Stimulated activated CD4-positive, alpha-beta T cell treated with anti-CD3 and anti-CD28 coated beads, Interleukin-4, amount 100 ng/mL, for 4 hours (primary cell): ENCODE measurements around the gene BNIP5.

Experiments
- DNase-seq, 2 experiments: peaks; one replicate each; pipeline ENCODE4 v3.0.0-alpha.2; 2020

BNIP5 gene

DNA sequence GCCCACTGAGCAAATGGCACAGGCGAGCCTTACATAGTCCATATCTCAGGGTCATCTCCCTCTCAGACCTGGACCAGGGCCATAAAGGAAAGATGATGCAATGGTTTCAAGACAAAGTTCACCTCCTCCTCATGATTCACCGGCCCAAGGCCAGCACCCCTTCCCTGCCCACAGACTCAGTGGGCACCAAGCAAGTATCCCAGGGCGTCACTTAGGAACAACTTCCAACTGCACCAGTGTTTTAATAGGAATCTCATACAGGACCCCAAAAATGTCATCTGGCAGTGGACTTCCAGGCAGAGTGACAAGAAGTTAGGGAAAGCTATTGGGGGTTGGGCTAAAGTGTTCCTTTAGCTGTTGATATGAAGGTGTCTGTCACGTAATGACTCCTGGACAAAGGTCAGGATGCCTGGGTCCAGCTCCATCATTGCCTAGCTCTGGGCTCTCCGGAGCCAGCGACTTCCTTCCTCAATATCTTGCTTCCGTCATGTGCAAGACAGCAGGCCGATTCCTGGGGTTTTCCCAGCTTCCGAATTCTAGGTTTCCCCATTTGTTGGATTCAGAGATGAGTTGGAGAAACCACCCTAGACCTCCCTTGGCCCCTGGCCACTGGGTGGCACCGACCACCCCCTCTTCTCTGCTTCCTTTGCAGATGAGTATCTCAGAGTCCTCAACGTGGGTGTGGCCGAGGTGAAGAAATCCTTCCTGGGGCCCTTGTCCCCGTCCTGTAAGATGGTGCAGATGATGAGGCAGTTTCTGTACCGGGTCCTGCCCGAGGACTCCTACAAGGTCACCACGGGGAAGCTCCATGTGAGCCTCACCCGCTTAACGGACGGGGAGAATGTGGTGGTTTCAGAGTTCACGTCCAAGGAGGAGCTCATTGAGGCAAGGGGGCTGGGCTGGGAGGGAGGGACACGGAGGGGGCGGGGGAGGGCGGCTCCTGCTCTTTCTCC is 45.7 kb downstream of the BNIP5 start:
- no peak for DNase-seq

- DNase-seq: no peak
Observed at GRCh38 chr6:36289281-36289878, 47.3 kb downstream of the BNIP5 start.

GRCh38 chr6:36286858-36287257 is 49.8 kb downstream of the BNIP5 start:
- DNase-seq: no peak

GRCh38 chr6:36285797-36286196 is 50.9 kb downstream of the BNIP5 start:
- DNase-seq: no peak

- no peak for DNase-seq
Observed at GRCh38 chr6:36285187-36285671, 51.5 kb downstream of the BNIP5 start.

GRCh38 chr6:36284359-36284758 is 52.3 kb downstream of the BNIP5 start:
- DNase-seq: no peak

GRCh38 chr6:36283608-36284007 is 53.1 kb downstream of the BNIP5 start:
- no peak for DNase-seq

- no peak for DNase-seq
Observed at GRCh38 chr6:36280983-36281382, 55.7 kb downstream of the BNIP5 start.

DNA sequence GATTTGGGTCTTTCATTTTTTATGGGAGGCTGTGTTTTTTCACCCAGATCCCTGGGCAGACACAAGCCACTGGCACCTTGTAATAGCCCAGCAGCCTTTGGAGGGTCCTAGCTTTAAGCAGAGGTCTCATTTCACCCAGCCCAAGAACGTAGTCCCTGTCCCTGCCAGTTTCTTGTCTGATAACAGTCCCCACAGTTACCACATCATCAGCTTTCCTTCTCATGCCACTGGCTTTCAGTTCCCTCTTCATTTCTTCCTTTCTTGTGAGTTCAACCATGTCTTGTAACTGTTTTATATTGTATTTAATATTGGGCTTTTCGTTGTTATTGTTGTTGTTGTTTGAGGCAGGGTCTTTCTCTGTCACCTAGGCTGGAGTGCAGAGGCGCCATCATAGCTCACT is 56.2 kb downstream of the BNIP5 start:
- no peak for DNase-seq

DNA sequence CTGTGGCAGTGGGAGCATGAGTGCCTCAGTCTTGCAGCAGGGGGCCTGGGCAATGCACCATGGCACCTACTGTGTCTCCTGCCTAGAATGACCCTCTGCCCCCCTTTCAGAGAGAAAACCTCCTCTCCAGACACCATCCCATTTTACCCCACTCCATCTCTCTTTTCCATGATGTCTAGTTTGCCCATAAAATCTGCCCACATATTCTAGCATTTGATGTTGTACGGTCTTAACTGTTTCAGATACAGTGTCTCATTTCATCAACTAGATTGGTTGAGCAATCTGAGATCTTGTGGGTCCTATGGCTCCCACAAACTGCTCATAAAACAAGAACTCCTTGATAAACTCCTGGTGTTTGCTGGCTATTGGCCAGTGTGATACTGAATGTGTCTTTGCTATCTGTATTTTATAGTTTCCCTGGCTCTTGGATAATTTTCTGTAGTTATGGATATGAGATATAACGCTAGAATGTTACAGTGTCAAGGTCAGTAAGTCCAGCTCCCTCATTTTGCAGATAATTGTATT is 58.7 kb downstream of the BNIP5 start:
- no peak for DNase-seq

DNA sequence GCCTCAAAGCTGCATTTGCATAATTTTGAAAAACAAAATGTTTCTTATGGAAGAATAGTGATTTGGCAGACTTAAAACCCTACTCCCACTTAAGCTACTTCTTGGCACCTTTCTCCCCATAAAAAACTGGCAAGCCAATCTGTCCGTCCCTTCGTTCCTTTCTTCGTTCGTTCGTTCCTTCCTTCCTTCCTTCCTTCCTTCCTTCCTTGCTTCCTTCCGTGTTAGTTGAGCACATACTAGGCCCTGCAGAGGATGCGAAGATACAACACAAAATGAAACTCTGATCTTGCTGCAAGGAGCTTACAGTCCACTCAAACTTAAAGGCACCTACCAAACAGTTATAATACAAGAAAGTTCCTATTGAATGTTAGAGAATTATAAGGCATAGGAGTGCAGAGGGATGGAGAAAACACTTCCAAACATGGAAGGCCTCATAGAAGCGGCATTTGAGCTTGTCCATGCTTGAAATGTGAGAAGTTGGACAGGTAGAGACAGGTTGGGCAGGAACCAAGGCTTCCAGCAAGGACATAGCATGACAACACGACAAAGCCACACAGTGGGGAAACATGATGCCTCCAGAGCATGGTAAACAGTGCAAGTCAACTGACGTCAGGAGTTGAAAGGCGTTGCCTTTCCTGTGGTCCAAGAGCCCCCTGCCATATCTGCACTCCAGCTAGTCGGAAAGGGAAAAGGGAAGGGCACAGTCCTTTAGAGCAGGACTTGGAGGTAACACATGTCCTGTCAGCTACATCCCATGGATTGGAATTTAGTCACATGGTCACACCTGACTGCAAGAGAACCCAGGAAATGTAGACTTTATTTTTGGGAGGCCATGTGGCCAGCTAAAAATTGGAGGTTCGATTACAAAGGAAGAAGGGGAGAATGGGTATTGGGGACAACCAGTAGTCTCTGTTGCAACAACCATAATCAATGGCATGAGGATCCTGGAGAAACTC is 59.8 kb downstream of the BNIP5 start:
- DNase-seq: no peak

- DNase-seq: no peak
Observed at GRCh38 chr6:36273802-36274514, 62.7 kb downstream of the BNIP5 start.

GRCh38 chr6:36273067-36273466 is 63.6 kb downstream of the BNIP5 start:
- no peak for DNase-seq

GRCh38 chr6:36272234-36272633 is 64.5 kb downstream of the BNIP5 start:
- DNase-seq: no peak

DNA sequence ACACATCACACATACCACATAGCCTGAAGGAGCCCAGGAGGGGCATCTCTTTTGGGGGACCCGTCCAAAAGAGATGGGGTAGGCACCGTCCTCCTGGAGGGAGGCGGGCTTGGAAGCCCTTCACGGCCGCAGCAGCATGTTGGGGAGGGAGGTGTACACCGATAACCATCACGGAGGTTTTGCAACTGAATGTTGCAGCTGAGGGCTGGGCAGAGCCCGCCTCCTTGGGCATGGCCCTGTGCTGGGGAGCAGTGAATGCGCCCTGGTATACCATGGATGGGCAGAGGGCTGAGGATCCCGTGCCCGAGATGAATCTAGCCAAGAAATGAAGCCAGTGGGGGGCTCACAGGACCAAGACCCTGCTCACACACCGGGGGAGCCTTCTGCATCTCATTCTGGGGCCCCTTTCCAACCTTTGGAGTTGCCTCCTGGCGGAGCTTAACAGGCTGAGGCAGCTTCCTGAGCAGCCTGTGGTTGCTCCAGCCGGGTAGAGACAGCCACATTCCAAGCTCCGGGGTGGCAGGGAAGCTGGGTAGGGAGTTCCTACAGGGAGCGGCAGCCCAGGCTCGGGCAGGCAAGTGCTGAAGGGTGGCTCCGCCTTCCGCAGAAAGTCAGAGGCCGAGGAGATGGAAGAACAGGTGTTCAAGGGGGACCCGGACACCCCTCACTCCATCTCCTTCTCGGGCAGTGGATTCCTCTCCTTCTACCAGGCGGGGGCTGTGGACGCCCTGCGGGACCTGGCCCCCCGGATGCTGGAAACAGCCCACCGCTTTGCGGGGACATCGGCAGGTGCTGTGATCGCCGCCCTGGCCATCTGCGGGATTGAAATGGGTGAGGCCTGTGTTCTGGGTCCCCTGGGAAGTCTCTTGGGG is 66.6 kb downstream of the BNIP5 start, which contains the start of gene PNPLA1:
Gene PNPLA1, plus strand, starts transcription at position 227 of the 872 bp plus-strand sequence. Its CDS starts 400 bp downstream, at position 627.
- no peak for DNase-seq

DNA sequence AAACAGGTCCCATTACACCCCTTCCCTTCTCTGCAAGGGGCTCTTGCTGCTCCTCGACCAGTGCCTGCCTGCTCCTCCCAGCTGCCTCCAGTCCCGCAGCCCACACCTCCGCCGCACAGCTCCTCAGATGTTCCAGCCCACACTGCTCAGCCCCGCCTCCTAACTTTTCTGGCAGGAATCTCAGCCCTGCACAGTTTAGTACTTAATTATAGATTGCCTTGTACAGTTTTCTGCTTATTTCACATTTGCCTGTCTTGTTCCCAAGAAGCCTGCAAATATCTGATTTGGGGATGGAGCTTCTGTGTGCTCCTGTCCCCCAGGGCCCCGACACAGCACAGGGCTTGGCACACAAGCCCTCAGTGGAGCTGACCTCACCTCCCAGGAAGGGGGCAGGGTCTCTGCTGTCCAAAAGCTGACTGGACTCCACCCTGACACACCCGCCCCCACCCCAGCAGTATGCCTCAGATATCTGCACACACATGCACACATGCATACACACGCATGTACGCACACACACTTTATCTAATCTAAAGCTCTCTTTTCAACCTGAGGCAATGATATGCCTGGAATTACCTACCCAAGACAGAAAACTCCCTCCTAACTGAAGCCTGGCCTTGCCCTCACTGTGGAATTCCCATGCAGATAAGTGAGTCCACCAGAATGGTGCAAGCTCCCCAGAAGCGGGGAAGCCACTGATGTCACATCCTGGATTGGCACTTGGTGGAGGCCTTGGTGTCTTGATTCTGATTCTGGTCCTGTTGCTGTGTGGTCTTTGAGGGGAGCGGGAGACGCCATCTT is 68.0 kb downstream of the BNIP5 start:
- DNase-seq: no peak

- DNase-seq: no peak
Observed at GRCh38 chr6:36267731-36268477, 68.8 kb downstream of the BNIP5 start.

GRCh38 chr6:36266913-36267644 is 69.6 kb downstream of the BNIP5 start:
- no peak for DNase-seq
